Liver (tissue), 3 donors: ENCODE data around the gene PHKG2.

Experiments
- CTCF ChIP-seq: fragments of 150-350 bp; IDR thresholded peaks from 2 replicates; pipeline ENCODE4 v1.5.1; 2017; ENCODE audit warnings: improper control_type of control experiment, low read depth, low read length; ENCODE audit not compliant: missing input control
- SP1 ChIP-seq: IDR thresholded peaks from 2 replicates; pipeline ENCODE4 v1.6.1; 2018; ENCODE audit warnings: antibody characterized with exemption, mild to moderate bottlenecking
- donor health status: healthy.
- donor health status: healthy.

- no peak for TF ChIP-seq SP1
- no peak for TF ChIP-seq CTCF
These were observed 11.9 kb downstream of the PHKG2 start for GRCh38 chr16:30760001-30760559.
